Thyroid gland (tissue), 4 donors: ENCODE measurements around the gene RFX1. TPM values are rescaled to one million over a fixed set of nuclear protein-coding genes. Genes with fewer than 3 reads are reported as not detected.
"Not testable (repeated sequence)": the region's sequence is repeated elsewhere in the genome, so short reads cannot be mapped to it uniquely, and the experiment has no call there.

Experiments
- DNase-seq, 2 donors: peaks; one replicate each; pipeline ENCODE4 v3.0.0-alpha.2; 2019
- H3K27ac ChIP-seq, 3 donors: fragments of 200-600 bp; sonication (generic); 1 replicate in 2 of 3; 2 replicates in 1 of 3; pipeline ENCODE4 v1.5.1; 2016 to 2019; ENCODE audit warnings: mild to moderate bottlenecking in 1 of 3, moderate library complexity in 1 of 3
- H3K27me3 ChIP-seq: fragments of 200-600 bp; sonication (generic); one replicate; pipeline ENCODE4 v1.5.1; 2019
- H3K36me3 ChIP-seq, 2 donors: fragments of 200-600 bp; sonication (generic); one replicate each; pipeline ENCODE4 v1.5.1; 2016 to 2019
- H3K4me1 ChIP-seq, 2 donors: fragments of 200-600 bp; sonication (generic); one replicate each; pipeline ENCODE4 v1.5.1; 2017 to 2019
- H3K4me3 ChIP-seq, 3 donors: fragments of 200-600 bp; sonication (generic); replicated peaks in 1 of 3; 1 replicate in 2 of 3; 2 replicates in 1 of 3; pipeline ENCODE4 v1.5.1; 2016; ENCODE audit warnings: mild to moderate bottlenecking in 1 of 3
- H3K9me3 ChIP-seq: fragments of 200-600 bp; sonication (generic); one replicate; pipeline ENCODE4 v1.5.1; 2017
- POLR2A ChIP-seq, 2 donors: fragments of 450-650 bp; IDR thresholded peaks; one replicate each; pipeline ENCODE4 v1.6.1; 2017; ENCODE audit warnings: antibody characterized with exemption in 2 of 2, mild to moderate bottlenecking in 2 of 2, moderate library complexity in 1 of 2
- WGBS, 2 donors: methylation state at CpG; one replicate each; pipeline ENCODE4 v1.1.5; 2017; 5-methylcytosine and 5-hydroxymethylcytosine counted together
- intact Hi-C: fragments of 100-400 bp; cut with DNase I; formaldehyde crosslinking; loops from one replicate; pipeline ENCODE4 v1.15.1; 2023
- total RNA-seq, 4 donors: library from RNA; depleted of rRNA; stranded (reverse); fragments of >200 nt; gene quantifications; one replicate each; pipeline ENCODE4 v1.2.3, GENCODE V29; 2016
- TF ChIP-seq, protein P1 (sequence below), 6 experiments: fragments of 200-600 bp in 3 of 6; fragments of 450-650 bp in 3 of 6; sonication (generic) in 3 of 6; IDR thresholded peaks; one replicate each; pipeline ENCODE4 v1.5.1; 2016 to 2019; ENCODE audit warnings: antibody characterized with exemption in 6 of 6, mild to moderate bottlenecking in 2 of 6, inconsistent platforms in 1 of 6, moderate library complexity in 1 of 6

Gene RFX1
- total RNA-seq, 4 donors from 2014 or later = 4.8 to 9.1 (median 9.1) TPM

GRCh38 chr19:13968383-13968935, 37.7 kb downstream of the RFX1 start:
- H3K9me3 ChIP-seq = no peaks in the 10 kb centered on the region
- H3K4me1 ChIP-seq = no peaks in the 10 kb centered on the region
- no peak overlapping the region for H3K27ac ChIP-seq
- H3K36me3 ChIP-seq = peaks cover 53 to 67% of the 10 kb centered on the region in 2 donors
- H3K27me3 ChIP-seq = no peaks in the 10 kb centered on the region
- TF ChIP-seq, protein P1, sequence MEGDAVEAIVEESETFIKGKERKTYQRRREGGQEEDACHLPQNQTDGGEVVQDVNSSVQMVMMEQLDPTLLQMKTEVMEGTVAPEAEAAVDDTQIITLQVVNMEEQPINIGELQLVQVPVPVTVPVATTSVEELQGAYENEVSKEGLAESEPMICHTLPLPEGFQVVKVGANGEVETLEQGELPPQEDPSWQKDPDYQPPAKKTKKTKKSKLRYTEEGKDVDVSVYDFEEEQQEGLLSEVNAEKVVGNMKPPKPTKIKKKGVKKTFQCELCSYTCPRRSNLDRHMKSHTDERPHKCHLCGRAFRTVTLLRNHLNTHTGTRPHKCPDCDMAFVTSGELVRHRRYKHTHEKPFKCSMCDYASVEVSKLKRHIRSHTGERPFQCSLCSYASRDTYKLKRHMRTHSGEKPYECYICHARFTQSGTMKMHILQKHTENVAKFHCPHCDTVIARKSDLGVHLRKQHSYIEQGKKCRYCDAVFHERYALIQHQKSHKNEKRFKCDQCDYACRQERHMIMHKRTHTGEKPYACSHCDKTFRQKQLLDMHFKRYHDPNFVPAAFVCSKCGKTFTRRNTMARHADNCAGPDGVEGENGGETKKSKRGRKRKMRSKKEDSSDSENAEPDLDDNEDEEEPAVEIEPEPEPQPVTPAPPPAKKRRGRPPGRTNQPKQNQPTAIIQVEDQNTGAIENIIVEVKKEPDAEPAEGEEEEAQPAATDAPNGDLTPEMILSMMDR (IDR thresholded peaks at IDR 0.05) = no peak
- TF ChIP-seq POLR2A (IDR thresholded peaks at IDR 0.05) = no peak
- intact Hi-C loops = no loop called here
- 94 to 97% methylated on average over 16 to 22 of the region's 22 CpGs for WGBS, 2 donors
- DNase-seq = no peak
- no peak overlapping the region for H3K4me3 ChIP-seq

DNA sequence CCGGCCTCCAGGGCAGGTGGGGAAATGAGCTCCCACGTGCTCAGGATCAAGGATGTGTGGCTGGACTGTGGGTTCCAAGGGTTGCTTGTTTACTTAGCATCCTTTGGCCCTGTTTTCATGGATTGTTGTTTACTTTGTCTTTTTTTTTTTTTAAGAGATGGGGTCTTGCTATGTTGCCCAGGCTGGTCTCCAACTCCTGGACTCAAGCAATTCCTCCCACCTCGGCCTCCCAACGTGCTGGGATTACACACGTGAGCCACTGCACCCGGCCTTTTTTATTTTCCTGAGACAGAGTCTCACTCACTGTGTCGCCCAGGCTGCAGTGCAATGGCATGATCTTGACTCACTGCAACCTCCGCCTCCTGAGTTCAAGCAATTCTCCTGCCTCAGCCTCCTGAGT, 38.9 kb downstream of the RFX1 start:
- DNase-seq, H3K27me3 ChIP-seq, H3K4me1 ChIP-seq, H3K27ac ChIP-seq, H3K4me3 ChIP-seq, H3K9me3 ChIP-seq, intact Hi-C loops: not testable (repeated sequence)
- H3K36me3 ChIP-seq = peaks cover 53 to 67% of the 10 kb centered on the region in 2 donors
- 95 to 97% methylated on average over 8 of the region's 8 CpGs for WGBS, 2 donors

- Histone ChIP-seq H3K9me3 (no peaks in the 10 kb centered on the region), H3K27ac (no peak overlapping the region), H3K4me3 (no peak overlapping the region), H3K36me3 (peaks cover 53 to 71% of the 10 kb centered on the region in 2 donors), H3K27me3 (no peaks in the 10 kb centered on the region), H3K4me1 (no peaks in the 10 kb centered on the region)
- DNase-seq = no peak
- WGBS, 2 donors = 90 to 97% methylated on average over 2 to 6 of the region's 14 CpGs
- intact Hi-C loops = no loop called here
- TF ChIP-seq, protein P1 (IDR thresholded peaks at IDR 0.05) = no peak
- no peak for TF ChIP-seq POLR2A (IDR thresholded peaks at IDR 0.05)
Observed at GRCh38 chr19:13966684-13967128, 39.4 kb downstream of the RFX1 start.

DNA sequence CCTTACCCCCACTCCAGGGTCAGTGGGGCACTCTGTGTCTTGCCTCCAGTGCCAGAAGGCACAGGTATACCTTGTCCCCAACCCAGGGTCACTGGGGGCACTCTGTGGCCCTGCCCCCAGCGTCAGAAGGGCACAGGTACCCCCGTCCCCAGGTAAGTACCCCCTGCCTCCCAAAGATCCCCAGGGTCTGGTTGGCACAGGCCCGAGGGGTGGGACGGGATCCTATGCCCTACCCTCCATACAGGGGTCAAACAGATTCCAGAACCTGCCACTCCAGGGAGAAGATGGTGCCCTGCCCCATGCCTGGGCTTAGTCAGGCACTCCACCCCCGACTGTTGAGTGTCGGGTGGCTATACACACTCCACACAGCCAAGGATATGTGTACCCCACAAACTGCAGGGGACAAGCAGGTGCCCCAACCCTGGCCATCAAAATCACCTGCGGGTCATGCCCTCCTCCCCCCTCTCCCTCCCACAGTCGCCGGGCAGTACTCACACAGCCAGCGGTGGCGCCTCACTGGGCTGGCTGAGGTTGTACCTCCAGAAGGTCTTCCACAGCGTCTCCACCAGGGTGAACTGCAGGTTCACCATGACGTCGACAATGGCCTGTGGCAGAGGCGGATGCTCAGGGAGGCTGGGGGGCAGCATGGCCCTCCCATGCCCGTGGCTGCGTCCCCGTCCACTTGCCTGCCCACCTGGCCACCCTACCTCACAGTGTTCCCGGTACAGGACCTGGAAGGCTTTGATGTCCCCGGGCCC, 40.0 kb downstream of the RFX1 start:
- Histone ChIP-seq H3K27me3 (no peaks in the 10 kb centered on the region), H3K9me3 (no peaks in the 10 kb centered on the region), H3K27ac (no peak overlapping the region), H3K4me3 (no peak overlapping the region), H3K36me3 (peaks cover 57 to 75% of the 10 kb centered on the region in 2 donors), H3K4me1 (no peaks in the 10 kb centered on the region)
- intact Hi-C loops = no loop called here
- WGBS, 2 donors = 92 to 98% methylated on average over 10 to 13 of the region's 20 CpGs
- TF ChIP-seq, protein P1 (IDR thresholded peaks at IDR 0.05) = no peak
- no peak for TF ChIP-seq POLR2A (IDR thresholded peaks at IDR 0.05)
- DNase-seq = no peak

DNA sequence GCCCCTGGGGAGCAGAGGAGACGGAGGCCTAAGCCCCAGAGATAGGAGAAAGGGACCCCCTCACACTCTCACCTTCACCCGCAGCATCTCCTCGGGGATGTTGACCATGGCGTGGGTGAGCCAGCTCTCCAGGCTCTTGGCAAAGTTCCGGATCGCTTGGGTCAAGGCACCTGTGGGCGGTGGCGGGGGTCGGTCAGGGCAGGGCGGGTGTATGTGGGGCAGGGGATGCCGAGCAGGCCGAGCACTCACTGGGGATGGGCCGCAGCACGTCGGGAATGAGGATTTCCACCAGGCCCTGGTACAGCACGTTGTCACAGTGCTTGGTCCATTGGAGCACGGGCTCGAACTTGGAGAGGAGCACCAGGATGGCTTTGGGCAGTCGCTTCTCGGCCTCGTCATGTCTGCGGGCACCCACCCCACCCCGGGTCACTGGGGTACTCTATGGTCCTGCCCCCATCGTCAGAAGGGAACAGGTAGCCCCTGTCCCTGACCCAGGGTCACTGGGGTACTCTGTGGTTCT, 40.7 kb downstream of the RFX1 start:
- H3K27ac ChIP-seq = no peak overlapping the region
- intact Hi-C loops = no loop called here
- no peaks in the 10 kb centered on the region for H3K4me1 ChIP-seq
- DNase-seq = no peak
- 90 to 97% methylated on average over 8 to 21 of the region's 24 CpGs for WGBS, 2 donors
- H3K36me3 ChIP-seq = peaks cover 64 to 80% of the 10 kb centered on the region in 2 donors
- TF ChIP-seq, protein P1 (IDR thresholded peaks at IDR 0.05) = no peak
- TF ChIP-seq POLR2A (IDR thresholded peaks at IDR 0.05) = no peak
- H3K9me3 ChIP-seq = no peaks in the 10 kb centered on the region
- H3K27me3 ChIP-seq = no peaks in the 10 kb centered on the region
- H3K4me3 ChIP-seq = no peak overlapping the region
